Astrocyte (in vitro differentiated cells and primary cell): ENCODE measurements around the gene FXYD5. TPM values are rescaled to one million over a fixed set of nuclear protein-coding genes. Genes with fewer than 3 reads are reported as not detected.

ENCODE experiments used
- DNase-seq: peaks from one replicate; pipeline ENCODE4 v3.0.0-alpha.2; 2010; ENCODE audit warnings: low read depth
- FAIRE-seq: peaks from 2 replicates; lab custom pipeline; 2011; peaks lifted over from hg19 to GRCh38; lab: Jason Lieb, UNC
- H2AFZ ChIP-seq: 2 replicates; pipeline ENCODE4 v1.6.0; 2012; ENCODE audit warnings: low read depth, low read length, inconsistent platforms
- H3K27ac ChIP-seq: 2 replicates; pipeline ENCODE4 v1.5.1; 2011; ENCODE audit warnings: low read depth, low read length, inconsistent platforms
- H3K27me3 ChIP-seq: 2 replicates; pipeline ENCODE4 v1.6.0; 2011; ENCODE audit warnings: low read length, inconsistent platforms; ENCODE audit not compliant: insufficient read depth
- H3K36me3 ChIP-seq: 2 replicates; pipeline ENCODE4 v1.5.1; 2011; ENCODE audit warnings: low read length, inconsistent platforms; ENCODE audit not compliant: insufficient read depth
- H3K4me1 ChIP-seq: 2 replicates; pipeline ENCODE4 v1.5.1; 2011; ENCODE audit warnings: low read length, inconsistent platforms; ENCODE audit not compliant: insufficient read depth
- H3K4me2 ChIP-seq: 2 replicates; pipeline ENCODE4 v1.6.0; 2012; ENCODE audit warnings: low read length, inconsistent platforms
- H3K4me3 ChIP-seq: 2 replicates; pipeline ENCODE4 v1.5.1; 2011; ENCODE audit warnings: low read depth, mild to moderate bottlenecking, low read length, inconsistent platforms; ENCODE audit not compliant: insufficient read depth
- H3K79me2 ChIP-seq: 2 replicates; pipeline ENCODE4 v1.6.0; 2012; ENCODE audit warnings: mild to moderate bottlenecking, low read length, inconsistent platforms; ENCODE audit not compliant: insufficient read depth
- H3K9ac ChIP-seq: 2 replicates; pipeline ENCODE4 v1.6.0; 2012; ENCODE audit warnings: mild to moderate bottlenecking, low read length, inconsistent platforms
- H3K9me3 ChIP-seq: 2 replicates; pipeline ENCODE4 v1.5.1; 2012; ENCODE audit warnings: low read depth, mild to moderate bottlenecking, low read length, inconsistent platforms; ENCODE audit not compliant: insufficient read depth
- H4K20me1 ChIP-seq: 2 replicates; pipeline ENCODE4 v1.6.0; 2012; ENCODE audit warnings: low read length, inconsistent platforms; ENCODE audit not compliant: insufficient read depth
- H3K27ac Mint-ChIP-seq: one replicate; pipeline ENCODE4 v1.8.0; 2021; ENCODE audit warnings: mild to moderate bottlenecking, mixed read lengths; ENCODE audit not compliant: unreplicated experiment
- H3K27me3 Mint-ChIP-seq: one replicate; pipeline ENCODE4 v1.8.0; 2021; ENCODE audit warnings: low read depth, mixed read lengths; ENCODE audit not compliant: unreplicated experiment
- H3K36me3 Mint-ChIP-seq: one replicate; pipeline ENCODE4 v1.8.0; 2021; ENCODE audit warnings: low read depth, mixed read lengths; ENCODE audit not compliant: unreplicated experiment
- H3K4me1 Mint-ChIP-seq: one replicate; pipeline ENCODE4 v1.8.0; 2021; ENCODE audit warnings: low read depth, mixed read lengths; ENCODE audit not compliant: unreplicated experiment
- H3K4me3 Mint-ChIP-seq: one replicate; pipeline ENCODE4 v1.8.0; 2021; ENCODE audit warnings: mild to moderate bottlenecking, moderate library complexity, mixed read lengths; ENCODE audit not compliant: unreplicated experiment
- H3K9me3 Mint-ChIP-seq: one replicate; pipeline ENCODE4 v1.8.0; 2021; ENCODE audit warnings: mild to moderate bottlenecking, mixed read lengths; ENCODE audit not compliant: unreplicated experiment
- CTCF ChIP-seq: IDR thresholded peaks from 2 replicates; pipeline ENCODE4 v1.5.1; 2011; ENCODE audit warnings: low read depth, mild to moderate bottlenecking, inconsistent platforms, low read length, moderate library complexity; ENCODE audit not compliant: insufficient read depth
- EZH2 ChIP-seq: IDR thresholded peaks from 2 replicates; pipeline ENCODE4 v1.6.1; 2012; ENCODE audit warnings: mild to moderate bottlenecking, low read length, inconsistent platforms; ENCODE audit not compliant: insufficient read depth
- total RNA-seq: library from RNA; stranded (reverse); gene quantifications from 2 replicates; pipeline ENCODE4 v1.2.1, GENCODE V29; 2021

FXYD5 gene
- total RNA-seq, 1 donor from 2014 or later = 108 TPM

DNA sequence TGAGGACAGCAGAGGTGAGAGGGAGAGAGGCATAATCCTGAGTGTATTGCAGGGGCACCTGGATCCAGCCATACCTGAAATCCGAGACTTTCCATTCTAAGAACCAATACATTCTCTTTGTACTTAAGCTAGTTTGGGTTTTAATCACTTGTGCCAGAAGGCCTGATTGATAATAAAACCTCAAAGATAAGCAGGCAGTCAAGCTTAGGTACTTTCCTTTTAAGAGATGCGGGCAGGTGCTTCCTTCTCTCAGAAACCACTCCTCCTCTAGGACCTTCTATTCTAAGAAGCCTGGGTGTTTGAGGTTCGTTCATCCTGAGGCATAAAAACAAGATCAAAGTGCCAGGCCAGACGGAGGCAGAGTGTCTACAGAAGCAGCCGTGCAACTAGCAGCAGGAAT lies 51.8 kb downstream of the FXYD5 start:
- no peak overlapping the region for H3K4me3 Mint-ChIP-seq
- Histone ChIP-seq H3K79me2 (no peaks in the 10 kb centered on the region), H4K20me1 (no peaks in the 10 kb centered on the region), H3K36me3 (no peaks in the 10 kb centered on the region), H3K4me1 (no peaks in the 10 kb centered on the region), H3K27ac (no peak overlapping the region), H3K9ac (no peak overlapping the region), H2AFZ (no peak overlapping the region), H3K9me3 (no peaks in the 10 kb centered on the region), H3K4me3 (no peak overlapping the region), H3K4me2 (no peak overlapping the region), H3K27me3 (no peaks in the 10 kb centered on the region)
- no peak overlapping the region for H3K27ac Mint-ChIP-seq
- no peaks in the 10 kb centered on the region for H3K36me3 Mint-ChIP-seq
- DNase-seq (no peak), FAIRE-seq (no peak)
- peaks cover 11% of the 10 kb centered on the region for H3K27me3 Mint-ChIP-seq
- TF ChIP-seq CTCF = no peak
- TF ChIP-seq EZH2 = no peak
- peaks cover 4% of the 10 kb centered on the region for H3K9me3 Mint-ChIP-seq
- H3K4me1 Mint-ChIP-seq = peaks cover 2% of the 10 kb centered on the region

- H3K4me2 ChIP-seq = no peak overlapping the region
- Mint-ChIP-seq H3K4me1 (peaks cover 2% of the 10 kb centered on the region), H3K9me3 (peaks cover 2% of the 10 kb centered on the region), H3K36me3 (no peaks in the 10 kb centered on the region), H3K27ac (no peak overlapping the region), H3K4me3 (no peak overlapping the region), H3K27me3 (peaks cover 11% of the 10 kb centered on the region)
- DNase-seq (no peak), FAIRE-seq (no peak)
- H3K27me3 ChIP-seq = no peaks in the 10 kb centered on the region
- TF ChIP-seq CTCF (no peak), EZH2 (no peak)
- no peaks in the 10 kb centered on the region for H3K9me3 ChIP-seq
- no peak overlapping the region for H3K4me3 ChIP-seq
- no peaks in the 10 kb centered on the region for H4K20me1 ChIP-seq
- H2AFZ ChIP-seq = no peak overlapping the region
- H3K4me1 ChIP-seq = no peaks in the 10 kb centered on the region
- no peaks in the 10 kb centered on the region for H3K36me3 ChIP-seq
- H3K27ac ChIP-seq = no peak overlapping the region
- H3K9ac ChIP-seq = no peak overlapping the region
- H3K79me2 ChIP-seq = no peaks in the 10 kb centered on the region
Measured at GRCh38 chr19:35206855-35207254, 52.3 kb downstream of the FXYD5 start.

DNA sequence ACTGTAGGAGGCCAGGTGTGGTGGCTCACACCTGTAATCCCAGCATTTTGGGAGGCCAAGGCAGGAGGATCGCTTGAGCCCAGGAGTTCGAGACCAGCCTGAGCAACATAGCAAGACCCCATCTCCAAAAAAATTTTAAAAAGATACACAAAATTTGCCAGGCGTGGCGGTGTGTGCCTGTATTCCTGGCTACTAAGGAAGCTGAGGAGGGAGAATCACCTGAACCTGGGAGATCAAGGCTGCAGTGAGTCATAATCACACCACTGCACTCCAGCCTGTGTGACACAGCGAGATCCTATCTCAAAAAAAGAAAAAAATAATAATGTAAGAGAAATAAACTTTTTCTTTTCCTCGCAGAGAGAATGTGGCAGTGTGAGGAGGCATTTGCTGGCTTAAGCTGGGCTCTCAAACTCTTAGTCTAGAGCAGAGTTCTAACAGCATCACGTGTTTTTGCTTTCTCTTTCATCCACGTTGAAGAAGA lies 52.9 kb downstream of the FXYD5 start:
- no peak overlapping the region for H3K9ac ChIP-seq
- no peaks in the 10 kb centered on the region for H3K27me3 ChIP-seq
- no peaks in the 10 kb centered on the region for H3K9me3 ChIP-seq
- H3K4me2 ChIP-seq = no peak overlapping the region
- no peak overlapping the region for H3K27ac ChIP-seq
- H3K27ac Mint-ChIP-seq = no peak overlapping the region
- H3K4me1 ChIP-seq = no peaks in the 10 kb centered on the region
- FAIRE-seq = no peak
- no peak for DNase-seq
- no peaks in the 10 kb centered on the region for H3K79me2 ChIP-seq
- H2AFZ ChIP-seq = no peak overlapping the region
- no peaks in the 10 kb centered on the region for H3K36me3 Mint-ChIP-seq
- H3K4me1 Mint-ChIP-seq = peaks cover 2% of the 10 kb centered on the region
- H3K36me3 ChIP-seq = no peaks in the 10 kb centered on the region
- H3K27me3 Mint-ChIP-seq = peaks cover 11% of the 10 kb centered on the region
- H3K9me3 Mint-ChIP-seq = peaks cover 2% of the 10 kb centered on the region
- no peak overlapping the region for H3K4me3 ChIP-seq
- TF ChIP-seq EZH2 (no peak), CTCF (no peak)
- H4K20me1 ChIP-seq = no peaks in the 10 kb centered on the region
- no peak overlapping the region for H3K4me3 Mint-ChIP-seq
